ACC112 (cell line): ENCODE results near the gene ARPC2.

Experiments
- H2AFZ ChIP-seq: fragments of 200-600 bp; sonication (generic); one replicate; pipeline ENCODE4 v1.6.0; 2017; ENCODE audit warnings: antibody characterized with exemption, low read length; ENCODE audit not compliant: unreplicated experiment
- H3K27ac ChIP-seq: fragments of 200-600 bp; sonication (generic); 2 replicates; pipeline ENCODE4 v1.5.1; 2014; ENCODE audit warnings: low read depth, mild to moderate bottlenecking, antibody characterized with exemption, low read length, moderate library complexity
- H3K27me3 ChIP-seq: fragments of 200-600 bp; sonication (generic); 2 replicates; pipeline ENCODE4 v1.6.1; 2014; ENCODE audit warnings: mild to moderate bottlenecking, antibody characterized with exemption, low read length, moderate library complexity, mixed read lengths; ENCODE audit not compliant: insufficient read depth
- H3K36me3 ChIP-seq: fragments of 200-600 bp; sonication (generic); 2 replicates; pipeline ENCODE4 v1.6.1; 2016; ENCODE audit warnings: mild to moderate bottlenecking, antibody characterized with exemption, low read length, moderate library complexity, mixed read lengths; ENCODE audit not compliant: insufficient read depth
- H3K4me1 ChIP-seq: fragments of 200-600 bp; sonication (generic); one replicate; pipeline ENCODE4 v1.6.1; 2016; ENCODE audit warnings: low read length, mixed read lengths; ENCODE audit not compliant: insufficient read depth, unreplicated experiment, control insufficient read depth
- H3K4me3 ChIP-seq: fragments of 200-600 bp; sonication (generic); 2 replicates; pipeline ENCODE4 v1.5.1; 2014; ENCODE audit warnings: mild to moderate bottlenecking, low read depth, low read length
- H3K79me2 ChIP-seq: fragments of 200-600 bp; sonication (generic); one replicate; pipeline ENCODE4 v1.6.0; 2016; ENCODE audit warnings: low read length; ENCODE audit not compliant: control insufficient read depth, unreplicated experiment, insufficient read depth

ARPC2 gene

GRCh38 chr2:218229851-218230250 is 12.9 kb downstream of the ARPC2 start:
- H3K4me3 ChIP-seq, result peak overlapping the region; percentile 41; the same call in 1 of the 2 replicates
- H3K36me3 ChIP-seq, result peaks cover 43% of the 10 kb centered on the region
- H2AFZ ChIP-seq, result no peak overlapping the region
- H3K27ac ChIP-seq, result peak overlapping the region; percentile 95
- H3K27me3 ChIP-seq, result no peaks in the 10 kb centered on the region
- peaks cover 40% of the 10 kb centered on the region for H3K79me2 ChIP-seq
- peaks cover 28% of the 10 kb centered on the region for H3K4me1 ChIP-seq

GRCh38 chr2:218230882-218231281 is 13.9 kb downstream of the ARPC2 start:
- Histone ChIP-seq H3K27me3 (no peaks in the 10 kb centered on the region), H3K4me3 (no peak overlapping the region), H3K27ac (no peak overlapping the region), H3K36me3 (peaks cover 45% of the 10 kb centered on the region), H3K79me2 (peaks cover 29% of the 10 kb centered on the region), H3K4me1 (peaks cover 28% of the 10 kb centered on the region), H2AFZ (no peak overlapping the region)

DNA sequence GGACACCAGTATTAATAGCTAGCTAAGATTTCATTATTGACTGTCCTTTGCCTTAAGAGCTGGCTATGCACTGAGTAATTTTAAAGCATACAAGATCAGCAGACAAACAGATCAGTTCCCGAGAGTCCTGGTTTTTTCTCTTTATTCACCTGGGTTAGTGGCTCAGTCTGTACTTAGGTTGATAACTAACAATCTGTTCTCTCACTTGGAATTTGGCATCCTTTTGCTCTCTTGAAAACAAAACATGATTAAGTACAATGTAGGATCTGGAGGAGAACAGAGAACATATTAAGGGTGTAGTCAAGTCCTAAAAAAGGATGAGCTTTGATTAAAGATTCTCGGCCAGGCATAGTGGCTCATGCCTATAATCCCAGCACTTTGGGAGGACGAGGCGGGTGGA is 16.6 kb downstream of the ARPC2 start:
- Histone ChIP-seq H3K79me2 (peaks cover 20% of the 10 kb centered on the region), H3K27me3 (no peaks in the 10 kb centered on the region), H3K4me3 (no peak overlapping the region), H3K27ac (no peak overlapping the region), H2AFZ (no peak overlapping the region), H3K4me1 (peaks cover 25% of the 10 kb centered on the region), H3K36me3 (peaks cover 52% of the 10 kb centered on the region)

DNA sequence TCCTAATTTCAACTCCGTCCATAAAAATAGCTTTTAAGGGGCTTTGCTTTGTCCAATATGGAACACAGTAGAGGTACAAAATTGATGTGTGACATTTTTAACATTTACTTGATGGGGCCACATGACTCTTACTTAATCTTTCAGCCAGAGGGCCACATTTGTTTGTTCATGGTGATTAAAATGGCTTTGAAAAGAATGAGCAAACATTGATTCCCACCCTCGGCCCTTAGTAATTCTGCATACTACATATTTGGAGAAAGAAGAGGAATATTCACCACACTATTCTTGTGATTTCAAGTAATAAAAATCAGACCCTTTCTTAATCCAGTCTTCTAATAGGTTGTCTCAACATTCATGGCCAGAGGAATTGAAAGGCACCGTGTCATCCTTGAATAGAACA is 17.5 kb downstream of the ARPC2 start:
- Histone ChIP-seq H3K4me1 (peaks cover 18% of the 10 kb centered on the region), H3K36me3 (peaks cover 58% of the 10 kb centered on the region), H3K27ac (no peak overlapping the region), H3K27me3 (no peaks in the 10 kb centered on the region), H2AFZ (no peak overlapping the region), H3K79me2 (peaks cover 20% of the 10 kb centered on the region), H3K4me3 (no peak overlapping the region)

DNA sequence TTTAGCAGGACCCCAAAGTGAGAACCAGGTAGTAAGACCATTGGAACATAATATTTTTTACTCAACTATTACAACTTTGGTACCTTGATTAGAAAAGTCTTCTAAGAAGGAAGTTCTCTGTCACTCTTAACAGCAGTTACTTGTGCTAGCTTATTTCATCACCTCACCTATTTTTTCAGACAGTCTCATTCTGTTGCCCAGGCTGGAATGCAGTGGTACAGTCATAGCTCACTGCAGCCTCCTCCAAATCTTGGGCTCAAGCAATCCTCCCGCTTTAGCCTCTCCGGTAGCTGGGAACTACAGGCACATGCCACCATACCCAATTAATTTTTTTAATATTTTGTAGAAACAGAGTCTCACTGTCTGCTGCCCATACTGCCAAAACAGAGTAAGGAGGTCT is 18.0 kb downstream of the ARPC2 start:
- Histone ChIP-seq H2AFZ (no peak overlapping the region), H3K36me3 (peaks cover 58% of the 10 kb centered on the region), H3K27ac (no peak overlapping the region), H3K79me2 (peaks cover 20% of the 10 kb centered on the region), H3K4me3 (no peak overlapping the region), H3K4me1 (peaks cover 13% of the 10 kb centered on the region), H3K27me3 (no peaks in the 10 kb centered on the region)

- Histone ChIP-seq H3K27ac (no peak overlapping the region), H3K4me1 (no peaks in the 10 kb centered on the region), H3K36me3 (peaks cover 50% of the 10 kb centered on the region), H3K4me3 (no peak overlapping the region), H3K79me2 (peaks cover 5% of the 10 kb centered on the region), H2AFZ (no peak overlapping the region), H3K27me3 (no peaks in the 10 kb centered on the region)
Observed at GRCh38 chr2:218236829-218237228, 19.8 kb downstream of the ARPC2 start.

- Histone ChIP-seq H3K79me2 (peaks cover 6% of the 10 kb centered on the region), H3K36me3 (peaks cover 66% of the 10 kb centered on the region), H3K4me1 (no peaks in the 10 kb centered on the region), H3K4me3 (no peak overlapping the region), H2AFZ (no peak overlapping the region), H3K27ac (no peak overlapping the region), H3K27me3 (no peaks in the 10 kb centered on the region)
Observed at GRCh38 chr2:218238887-218239286, 21.9 kb downstream of the ARPC2 start.

GRCh38 chr2:218244204-218244603 is 27.2 kb downstream of the ARPC2 start:
- Histone ChIP-seq H2AFZ (no peak overlapping the region), H3K27ac (no peak overlapping the region), H3K4me3 (no peak overlapping the region), H3K27me3 (no peaks in the 10 kb centered on the region), H3K36me3 (peaks cover 57% of the 10 kb centered on the region), H3K79me2 (peaks cover 6% of the 10 kb centered on the region), H3K4me1 (no peaks in the 10 kb centered on the region)

GRCh38 chr2:218244665-218245064 is 27.7 kb downstream of the ARPC2 start:
- Histone ChIP-seq H3K4me3 (no peak overlapping the region), H3K36me3 (peaks cover 55% of the 10 kb centered on the region), H3K4me1 (no peaks in the 10 kb centered on the region), H2AFZ (no peak overlapping the region), H3K27me3 (no peaks in the 10 kb centered on the region), H3K27ac (no peak overlapping the region), H3K79me2 (peaks cover 6% of the 10 kb centered on the region)

DNA sequence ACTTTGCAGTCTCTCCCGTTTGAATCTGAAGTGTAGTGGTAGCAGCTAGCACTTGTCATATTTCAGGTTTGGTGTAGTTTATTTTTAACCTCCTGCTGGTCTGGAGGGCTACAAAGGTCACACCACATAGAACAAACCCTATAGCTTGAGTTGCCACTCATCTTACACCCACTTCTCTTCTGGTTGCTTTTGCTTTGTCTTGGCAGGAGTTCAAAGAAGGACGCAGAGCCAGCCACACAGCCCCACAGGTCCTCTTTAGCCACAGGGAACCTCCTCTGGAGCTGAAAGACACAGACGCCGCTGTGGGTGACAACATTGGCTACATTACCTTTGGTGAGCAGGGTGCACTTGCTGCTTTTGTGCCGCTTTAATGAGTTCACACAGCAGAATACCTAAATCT is 28.2 kb downstream of the ARPC2 start:
- Histone ChIP-seq H2AFZ (no peak overlapping the region), H3K79me2 (peaks cover 6% of the 10 kb centered on the region), H3K27ac (no peak overlapping the region), H3K27me3 (no peaks in the 10 kb centered on the region), H3K36me3 (peaks cover 53% of the 10 kb centered on the region), H3K4me3 (no peak overlapping the region), H3K4me1 (no peaks in the 10 kb centered on the region)

- Histone ChIP-seq H3K27me3 (no peaks in the 10 kb centered on the region), H3K4me1 (no peaks in the 10 kb centered on the region)
Observed at GRCh38 chr2:218249691-218250090, 32.7 kb downstream of the ARPC2 start.

More at GRCh38 chr2:218249691-218250090, 32.7 kb downstream of the ARPC2 start:
- H3K36me3 ChIP-seq, result peaks cover 45% of the 10 kb centered on the region
- H3K27ac ChIP-seq, result no peak overlapping the region
- H3K4me3 ChIP-seq, result no peak overlapping the region
- no peaks in the 10 kb centered on the region for H3K79me2 ChIP-seq
- H2AFZ ChIP-seq, result no peak overlapping the region
